Measurements from ENCODE around the gene CLMN.
"Not testable (repeated sequence)": the region's sequence is repeated elsewhere in the genome, so short reads cannot be mapped to it uniquely, and the experiment has no call there.

CLMN gene

DNA sequence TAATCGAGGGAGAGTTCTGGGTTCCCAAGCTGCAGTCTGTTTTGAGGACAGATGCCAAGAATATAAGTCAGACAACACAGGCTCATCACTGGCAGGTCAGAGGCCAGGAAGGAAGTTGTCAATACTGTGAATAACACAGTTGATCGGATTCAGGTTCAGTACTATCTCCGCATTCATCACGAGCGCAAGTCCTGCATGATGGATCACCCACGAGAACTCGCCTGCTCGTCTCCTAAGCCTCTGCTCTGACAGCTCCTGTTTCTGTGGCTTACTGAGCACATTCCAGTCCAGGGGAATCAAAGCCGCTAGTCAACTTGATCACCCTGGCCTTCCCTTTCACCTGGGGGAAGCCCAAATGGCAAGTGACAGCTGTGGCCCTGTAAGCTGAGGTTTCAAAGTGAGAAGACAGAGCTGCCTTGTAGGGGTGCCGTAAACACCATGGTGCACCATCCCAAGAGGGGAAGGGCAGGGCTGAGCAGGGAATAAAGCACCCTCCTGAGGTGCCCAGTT lies 102.3 kb downstream of the CLMN start:
- no peak overlapping the region for H3K4me3 Mint-ChIP-seq
- H3K27me3 Mint-ChIP-seq, result peaks cover 4% of the 10 kb centered on the region

GRCh38 chr14:95216008-95216407 lies 103.7 kb downstream of the CLMN start:
- Mint-ChIP-seq H3K27me3 (peaks cover 4% of the 10 kb centered on the region), H3K4me3 (no peak overlapping the region), H3K4me1 (ENCODE audit: low read depth) (peaks cover 2% of the 10 kb centered on the region), H3K27ac (no peak overlapping the region), H3K36me3 (ENCODE audit: low read depth) (no peaks in the 10 kb centered on the region), H3K9me3 (no peaks in the 10 kb centered on the region)
- DNase-seq, result no peak

More for the DNA sequence above, 102.3 kb downstream of the CLMN start:
- peaks cover 2% of the 10 kb centered on the region for H3K4me1 Mint-ChIP-seq (ENCODE audit: low read depth)
- H3K9me3 Mint-ChIP-seq, result no peaks in the 10 kb centered on the region
- DNase-seq, result no peak
- H3K36me3 Mint-ChIP-seq (ENCODE audit: low read depth), result no peaks in the 10 kb centered on the region
- H3K27ac Mint-ChIP-seq, result no peak overlapping the region

GRCh38 chr14:95215094-95215725 lies 104.5 kb downstream of the CLMN start:
- Mint-ChIP-seq H3K27me3 (peaks cover 4% of the 10 kb centered on the region), H3K4me1 (ENCODE audit: low read depth) (peaks cover 2% of the 10 kb centered on the region), H3K36me3 (ENCODE audit: low read depth) (no peaks in the 10 kb centered on the region), H3K27ac (no peak overlapping the region), H3K9me3 (no peaks in the 10 kb centered on the region), H3K4me3 (no peak overlapping the region)
- DNase-seq, result no peak

DNA sequence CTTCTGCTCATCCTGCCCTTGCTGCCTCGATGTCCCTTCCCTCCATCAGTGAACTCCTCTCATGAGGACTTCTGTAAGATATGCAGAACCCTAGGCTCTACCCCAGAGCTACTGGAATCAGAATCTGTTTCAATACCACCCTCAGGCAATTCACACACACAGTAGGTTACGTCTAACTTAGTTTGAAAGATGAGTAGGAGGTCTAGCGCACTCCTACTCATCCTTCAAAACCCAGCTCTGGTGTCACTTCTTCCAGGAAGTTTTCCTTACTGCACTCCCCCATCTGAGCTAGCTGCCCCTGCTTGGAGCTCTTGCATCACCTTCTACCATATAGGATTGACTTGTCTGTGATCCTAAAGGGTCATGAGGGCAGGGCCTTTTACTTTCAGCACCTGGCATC lies 105.9 kb downstream of the CLMN start:
- H3K27me3 Mint-ChIP-seq, result peaks cover 4% of the 10 kb centered on the region
- no peak overlapping the region for H3K4me3 Mint-ChIP-seq
- H3K27ac Mint-ChIP-seq, result no peak overlapping the region

DNA sequence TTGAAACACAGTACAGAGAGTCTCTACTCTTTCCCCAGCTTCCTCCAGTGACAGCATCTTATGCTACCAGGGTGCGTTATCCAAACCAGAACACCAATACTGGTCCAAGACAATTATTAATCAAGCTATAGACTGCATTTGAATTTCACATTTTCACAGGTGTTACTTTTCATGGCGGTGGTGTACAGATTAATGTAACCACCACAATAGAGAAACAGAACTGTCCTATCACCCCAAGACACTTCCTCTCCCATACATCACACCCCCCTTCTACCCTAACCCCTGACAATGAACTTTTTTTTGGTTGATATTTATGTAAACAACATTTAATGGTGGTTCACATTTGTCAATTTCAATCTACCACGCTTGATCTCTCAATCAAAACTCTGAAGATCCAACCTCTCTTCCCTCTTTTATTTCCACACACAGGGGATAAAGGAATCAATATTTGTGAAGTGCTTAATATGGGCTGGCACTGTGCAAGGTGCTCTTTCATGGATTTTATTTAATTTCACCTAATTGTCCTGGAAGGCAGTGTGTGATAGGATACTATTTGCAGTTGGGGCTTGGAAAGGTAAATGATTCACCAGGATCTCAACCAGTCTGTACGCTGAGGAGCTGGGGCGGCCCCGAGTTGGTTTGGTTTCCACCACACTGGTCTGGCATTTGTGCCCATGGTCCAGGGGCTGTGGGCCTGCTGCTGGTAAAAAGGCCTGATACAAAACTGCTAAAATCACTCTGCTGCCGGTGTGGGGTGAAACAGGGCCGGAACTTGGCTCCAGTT lies 107.8 kb downstream of the CLMN start:
- Mint-ChIP-seq H3K27ac (no peak overlapping the region), H3K4me3 (no peak overlapping the region), H3K4me1 (ENCODE audit: low read depth) (peaks cover 2% of the 10 kb centered on the region), H3K9me3 (no peaks in the 10 kb centered on the region), H3K27me3 (peaks cover 4% of the 10 kb centered on the region), H3K36me3 (ENCODE audit: low read depth) (no peaks in the 10 kb centered on the region)
- no peak for DNase-seq

More for the DNA sequence above, 105.9 kb downstream of the CLMN start:
- H3K9me3 Mint-ChIP-seq, result no peaks in the 10 kb centered on the region
- peaks cover 2% of the 10 kb centered on the region for H3K4me1 Mint-ChIP-seq (ENCODE audit: low read depth)
- H3K36me3 Mint-ChIP-seq (ENCODE audit: low read depth), result no peaks in the 10 kb centered on the region
- no peak for DNase-seq

DNA sequence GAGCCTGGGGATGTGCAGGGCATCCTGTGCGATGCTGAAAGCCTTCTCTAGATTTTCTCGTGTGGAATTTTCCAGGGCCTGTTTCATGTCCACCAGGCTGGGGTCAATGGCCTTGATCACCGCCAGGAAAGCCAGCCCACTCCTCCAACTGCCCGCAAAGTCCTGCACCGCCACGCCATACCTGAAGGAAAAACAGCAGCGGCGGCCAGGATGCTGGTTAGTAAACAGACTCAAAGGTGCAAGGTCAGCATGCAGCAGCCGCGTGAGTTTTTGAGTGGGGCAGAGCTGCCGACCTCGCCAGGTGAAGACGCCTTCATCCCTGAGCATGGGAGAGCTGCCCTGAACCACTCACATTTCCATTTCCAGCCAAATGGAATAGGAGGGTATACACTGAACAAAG lies 109.0 kb downstream of the CLMN start:
- H3K4me1 Mint-ChIP-seq (ENCODE audit: low read depth), result peaks cover 2% of the 10 kb centered on the region
- no peak overlapping the region for H3K27ac Mint-ChIP-seq

DNA sequence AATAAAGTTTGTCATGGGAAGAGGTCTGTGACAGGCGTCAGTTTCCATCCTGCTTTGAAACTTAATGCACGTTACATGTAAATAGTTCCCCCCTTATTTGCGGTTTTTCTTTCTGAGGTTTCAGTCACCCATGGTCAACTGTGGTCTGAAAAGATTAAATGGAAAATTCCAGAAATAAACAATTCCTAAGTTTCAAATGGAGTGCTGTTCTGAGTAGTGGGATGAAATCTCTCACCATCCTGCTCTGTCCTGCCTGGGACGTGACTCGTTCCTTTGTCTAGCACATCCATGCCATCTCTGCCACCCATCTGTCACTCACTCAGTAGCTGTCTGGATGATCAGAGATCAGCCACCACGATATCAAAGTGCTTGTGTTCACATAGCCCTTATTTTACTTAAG lies 111.1 kb downstream of the CLMN start:
- no peaks in the 10 kb centered on the region for H3K9me3 Mint-ChIP-seq
- no peak overlapping the region for H3K27ac Mint-ChIP-seq
- peaks cover 4% of the 10 kb centered on the region for H3K27me3 Mint-ChIP-seq
- H3K36me3 Mint-ChIP-seq (ENCODE audit: low read depth), result no peaks in the 10 kb centered on the region
- H3K4me3 Mint-ChIP-seq, result no peak overlapping the region
- no peak for DNase-seq
- H3K4me1 Mint-ChIP-seq (ENCODE audit: low read depth), result no peaks in the 10 kb centered on the region

More for the DNA sequence above, 109.0 kb downstream of the CLMN start:
- H3K4me3 Mint-ChIP-seq, result no peak overlapping the region
- H3K9me3 Mint-ChIP-seq, result no peaks in the 10 kb centered on the region
- DNase-seq, result no peak
- no peaks in the 10 kb centered on the region for H3K27me3 Mint-ChIP-seq
- no peaks in the 10 kb centered on the region for H3K36me3 Mint-ChIP-seq (ENCODE audit: low read depth)

GRCh38 chr14:95207475-95208233 lies 112.1 kb downstream of the CLMN start:
- H3K27ac Mint-ChIP-seq, result no peak overlapping the region
- no peaks in the 10 kb centered on the region for H3K4me1 Mint-ChIP-seq (ENCODE audit: low read depth)
- peaks cover 4% of the 10 kb centered on the region for H3K27me3 Mint-ChIP-seq
- no peak overlapping the region for H3K4me3 Mint-ChIP-seq
- no peak for DNase-seq
- no peaks in the 10 kb centered on the region for H3K36me3 Mint-ChIP-seq (ENCODE audit: low read depth)
- H3K9me3 Mint-ChIP-seq, result no peaks in the 10 kb centered on the region

- H3K9me3 Mint-ChIP-seq, result no peaks in the 10 kb centered on the region
- no peaks in the 10 kb centered on the region for H3K36me3 Mint-ChIP-seq (ENCODE audit: low read depth)
- H3K27me3 Mint-ChIP-seq, result peaks cover 8% of the 10 kb centered on the region
- DNase-seq, result no peak
- H3K4me1 Mint-ChIP-seq (ENCODE audit: low read depth), result no peaks in the 10 kb centered on the region
- H3K4me3 Mint-ChIP-seq, result no peak overlapping the region
- no peak overlapping the region for H3K27ac Mint-ChIP-seq
Observed at GRCh38 chr14:95206534-95206933, 113.2 kb downstream of the CLMN start.

DNA sequence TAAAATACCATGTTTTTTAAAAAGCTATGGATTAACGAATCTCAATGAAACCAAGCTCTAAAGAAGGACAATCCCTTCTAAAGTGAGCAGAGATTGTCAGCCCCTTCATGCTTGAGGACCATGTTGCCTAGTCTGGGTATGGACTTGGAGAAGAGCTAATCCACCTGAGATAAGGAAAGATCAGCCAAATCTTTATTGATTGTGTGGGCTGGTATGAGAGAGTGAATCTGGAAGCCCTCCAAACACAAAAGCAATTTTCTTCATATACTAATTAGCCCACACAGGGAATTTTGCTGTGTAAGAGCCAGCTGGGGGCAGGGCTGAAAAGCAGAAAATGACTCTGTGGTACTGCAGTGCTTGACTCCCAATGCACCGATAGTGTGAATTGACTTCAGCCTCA lies 115.0 kb downstream of the CLMN start:
- no peaks in the 10 kb centered on the region for H3K4me1 Mint-ChIP-seq (ENCODE audit: low read depth)
- peaks cover 8% of the 10 kb centered on the region for H3K27me3 Mint-ChIP-seq
- no peaks in the 10 kb centered on the region for H3K36me3 Mint-ChIP-seq (ENCODE audit: low read depth)
- no peak overlapping the region for H3K27ac Mint-ChIP-seq
- H3K9me3 Mint-ChIP-seq, result no peaks in the 10 kb centered on the region
- no peak overlapping the region for H3K4me3 Mint-ChIP-seq
- no peak for DNase-seq

DNA sequence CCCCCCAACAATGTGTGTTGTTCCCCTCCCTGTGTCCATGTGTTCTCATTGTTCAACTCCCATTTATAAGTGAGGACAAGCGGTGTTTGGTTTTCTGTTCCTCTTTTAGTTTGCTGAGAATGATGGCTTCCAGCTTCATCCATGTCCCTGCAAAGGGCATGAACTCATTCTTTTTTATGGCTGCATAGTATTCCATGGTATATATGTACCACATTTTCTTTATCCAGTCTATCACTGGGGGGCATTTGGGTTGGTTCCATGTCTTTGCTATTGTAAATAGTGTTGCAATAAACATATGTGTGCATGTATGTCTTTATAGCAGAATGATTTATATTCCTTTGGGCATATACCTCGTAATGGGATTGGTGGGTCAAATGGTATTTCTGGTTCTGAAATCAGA lies 118.0 kb downstream of the CLMN start:
- H3K4me3 Mint-ChIP-seq; H3K9me3 Mint-ChIP-seq; H3K4me1 Mint-ChIP-seq (ENCODE audit: low read depth); DNase-seq; H3K27me3 Mint-ChIP-seq; H3K27ac Mint-ChIP-seq; H3K36me3 Mint-ChIP-seq (ENCODE audit: low read depth): not testable (repeated sequence)

DNA sequence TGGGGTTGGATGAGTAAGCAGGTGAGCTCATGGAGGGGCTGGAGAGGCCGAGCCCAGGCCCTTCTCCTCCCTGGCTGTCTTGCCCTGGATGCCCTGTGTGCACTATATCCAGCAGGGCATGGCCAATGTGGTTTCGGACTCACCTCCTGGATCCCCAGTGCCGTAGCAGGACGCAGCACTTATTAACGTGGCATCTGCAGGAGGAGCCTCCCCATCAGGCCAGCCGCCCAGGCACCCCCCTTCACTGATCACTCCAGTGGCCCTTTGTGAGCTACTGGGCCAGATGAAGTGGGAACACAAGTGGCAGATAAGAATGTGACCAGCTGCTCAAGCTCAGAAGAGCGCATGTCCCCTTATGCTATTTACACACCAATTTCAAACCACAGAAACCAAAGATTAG lies 119.3 kb downstream of the CLMN start:
- Mint-ChIP-seq H3K4me1 (ENCODE audit: low read depth) (no peaks in the 10 kb centered on the region), H3K4me3 (no peak overlapping the region), H3K9me3 (no peaks in the 10 kb centered on the region), H3K27ac (no peak overlapping the region), H3K27me3 (peaks cover 8% of the 10 kb centered on the region), H3K36me3 (ENCODE audit: low read depth) (no peaks in the 10 kb centered on the region)
- DNase-seq, result no peak

GRCh38 chr14:95199298-95199983 lies 120.3 kb downstream of the CLMN start:
- no peak overlapping the region for H3K4me3 Mint-ChIP-seq
- no peak overlapping the region for H3K27ac Mint-ChIP-seq
- H3K4me1 Mint-ChIP-seq (ENCODE audit: low read depth), result no peaks in the 10 kb centered on the region

DNA sequence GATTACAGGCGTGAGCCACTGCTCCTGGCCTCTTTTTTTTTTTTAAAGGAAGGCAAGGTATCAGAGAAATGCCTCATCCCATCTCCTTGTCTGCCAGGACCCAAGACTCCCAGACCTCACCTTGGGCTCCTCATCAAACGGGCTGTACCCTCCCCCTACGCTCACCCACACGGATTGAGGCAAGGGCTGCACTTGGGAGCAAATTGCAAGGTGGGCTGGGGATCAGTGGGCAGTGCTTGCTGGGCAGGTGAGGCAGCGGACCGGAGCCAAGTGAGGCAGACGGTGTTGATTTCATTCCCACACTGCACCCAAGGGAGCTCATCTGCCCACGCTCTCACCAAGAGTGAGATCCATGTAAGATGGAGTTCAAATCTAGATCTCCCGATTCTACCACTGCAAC lies 121.4 kb downstream of the CLMN start:
- H3K27me3 Mint-ChIP-seq, result peaks cover 4% of the 10 kb centered on the region
- no peaks in the 10 kb centered on the region for H3K36me3 Mint-ChIP-seq (ENCODE audit: low read depth)
- H3K4me3 Mint-ChIP-seq, result no peak overlapping the region
- no peaks in the 10 kb centered on the region for H3K9me3 Mint-ChIP-seq
- no peak overlapping the region for H3K27ac Mint-ChIP-seq
- no peak for DNase-seq
- H3K4me1 Mint-ChIP-seq (ENCODE audit: low read depth), result no peaks in the 10 kb centered on the region

More at GRCh38 chr14:95199298-95199983, 120.3 kb downstream of the CLMN start:
- DNase-seq, result no peak
- peaks cover 8% of the 10 kb centered on the region for H3K27me3 Mint-ChIP-seq
- H3K36me3 Mint-ChIP-seq (ENCODE audit: low read depth), result no peaks in the 10 kb centered on the region
- H3K9me3 Mint-ChIP-seq, result no peaks in the 10 kb centered on the region

Data from activated T-cell treated with anti-CD3 and anti-CD28 coated beads, Interleukin-2, amount 50 U/mL, for 24 hours (primary cell).